NCI-H1105 treated with DMSO at 0.1 percent for 48 hours (cell line): ENCODE results near the gene RIMBP3B.
"Not testable (repeated sequence)": the region's sequence is repeated elsewhere in the genome, so short reads cannot be mapped to it uniquely, and the experiment has no call there.

Source experiments
- DNase-seq: peaks from one replicate; lab custom pipeline; 2025; lab: John Stamatoyannopoulos, UW

RIMBP3B gene

GRCh38 chr22:21383701-21384467 lies at the start of gene RIMBP3B:
TSS of gene RIMBP3B (plus strand) at chr22:21383751. CDS start at chr22:21383859, 108 bp downstream.
- not testable (repeated sequence) for DNase-seq

GRCh38 chr22:21357527-21357926 lies 26.0 kb upstream of the RIMBP3B start:
- DNase-seq, result not testable (repeated sequence)

- not testable (repeated sequence) for DNase-seq
Observed at GRCh38 chr22:21360525-21360924, 23.0 kb upstream of the RIMBP3B start.

GRCh38 chr22:21362473-21362872 lies 21.1 kb upstream of the RIMBP3B start:
- DNase-seq, result not testable (repeated sequence)

- DNase-seq, result not testable (repeated sequence)
Observed at GRCh38 chr22:21363061-21363460, 20.5 kb upstream of the RIMBP3B start.

GRCh38 chr22:21363803-21364202 lies 19.7 kb upstream of the RIMBP3B start:
- DNase-seq, result not testable (repeated sequence)

GRCh38 chr22:21364362-21364761 lies 19.2 kb upstream of the RIMBP3B start:
- not testable (repeated sequence) for DNase-seq

- not testable (repeated sequence) for DNase-seq
Observed at GRCh38 chr22:21365337-21365736, 18.2 kb upstream of the RIMBP3B start.

- not testable (repeated sequence) for DNase-seq
Observed at GRCh38 chr22:21368603-21369310, 14.8 kb upstream of the RIMBP3B start.

GRCh38 chr22:21375880-21376279 lies 7.7 kb upstream of the RIMBP3B start:
- not testable (repeated sequence) for DNase-seq

GRCh38 chr22:21384468-21385357 lies 1.2 kb downstream of the RIMBP3B start:
- DNase-seq, result not testable (repeated sequence)

- DNase-seq, result not testable (repeated sequence)
Observed at GRCh38 chr22:21389480-21389879, 5.9 kb downstream of the RIMBP3B start.

- not testable (repeated sequence) for DNase-seq
Observed at GRCh38 chr22:21390013-21390412, 6.5 kb downstream of the RIMBP3B start.

- DNase-seq, result not testable (repeated sequence)
Observed at GRCh38 chr22:21394613-21395012, 11.1 kb downstream of the RIMBP3B start.

GRCh38 chr22:21401197-21401969 lies 17.8 kb downstream of the RIMBP3B start:
- not testable (repeated sequence) for DNase-seq

GRCh38 chr22:21402763-21403314 lies 19.3 kb downstream of the RIMBP3B start:
- DNase-seq, result not testable (repeated sequence)

GRCh38 chr22:21407139-21407538 lies 23.6 kb downstream of the RIMBP3B start:
- DNase-seq, result not testable (repeated sequence)

GRCh38 chr22:21407792-21408191 lies 24.2 kb downstream of the RIMBP3B start:
- DNase-seq, result not testable (repeated sequence)

GRCh38 chr22:21416375-21416774 lies 32.8 kb downstream of the RIMBP3B start:
- not testable (repeated sequence) for DNase-seq

- DNase-seq, result not testable (repeated sequence)
Observed at GRCh38 chr22:21417227-21417746, 33.7 kb downstream of the RIMBP3B start, which contains the start of gene HIC2. TSS of gene HIC2 (plus strand) at chr22:21417371. CDS start at chr22:21442832, 25,461 bp downstream.
